SU-DHL-6 (cell line): ENCODE data around the gene CDKAL1.
"Not testable (repeated sequence)": the region's sequence is repeated elsewhere in the genome, so short reads cannot be mapped to it uniquely, and the experiment has no call there.

Experiments used
- H2AFZ ChIP-seq: fragments of 200-600 bp; sonication (generic); 2 replicates; pipeline ENCODE4 v1.6.1; 2014; ENCODE audit warnings: low read depth, mild to moderate bottlenecking, moderate library complexity, mixed read lengths, antibody characterized with exemption, low read length; ENCODE audit not compliant: severe bottlenecking
- H3F3A ChIP-seq: fragments of 200-600 bp; shearing (Covaris generic); 2 replicates; pipeline ENCODE4 v1.6.0; 2016; ENCODE audit warnings: antibody characterized with exemption, mild to moderate bottlenecking; ENCODE audit not compliant: insufficient read depth
- H3K27ac ChIP-seq: fragments of 200-600 bp; sonication (generic); 2 replicates; pipeline ENCODE4 v1.5.1; 2016; ENCODE audit warnings: low read depth, mild to moderate bottlenecking, low read length, moderate library complexity, mixed read lengths
- H3K27me3 ChIP-seq: fragments of 200-600 bp; sonication (generic), shearing (Covaris generic); 2 replicates; pipeline ENCODE4 v1.6.0; 2014; ENCODE audit warnings: mild to moderate bottlenecking, low read length
- H3K36me3 ChIP-seq: fragments of 200-600 bp; sonication (generic); 2 replicates; pipeline ENCODE4 v1.6.1; 2014; ENCODE audit warnings: mild to moderate bottlenecking, low read length, mixed read lengths
- H3K4me2 ChIP-seq: fragments of 300-600, 200-600 bp; shearing (Covaris generic), sonication (generic); 2 replicates; pipeline ENCODE4 v1.6.0; 2014; ENCODE audit warnings: low read length, low read depth, mild to moderate bottlenecking; ENCODE audit not compliant: poor library complexity, severe bottlenecking
- H3K4me3 ChIP-seq: fragments of 200-600 bp; sonication (generic); 2 replicates; pipeline ENCODE4 v1.5.1; 2014; ENCODE audit warnings: antibody characterized with exemption, low read length, mild to moderate bottlenecking, mixed read lengths; ENCODE audit not compliant: insufficient read depth, poor library complexity, severe bottlenecking
- H3K79me2 ChIP-seq: fragments of 200-600 bp; sonication (generic); 2 replicates; pipeline ENCODE4 v1.6.1; 2014; ENCODE audit warnings: mild to moderate bottlenecking, low read length, moderate library complexity; ENCODE audit not compliant: insufficient read depth
- H3K9ac ChIP-seq: fragments of 200-600 bp; sonication (generic); 2 replicates; pipeline ENCODE4 v1.7.0; 2014; ENCODE audit warnings: mild to moderate bottlenecking, low read length
- H3K9me2 ChIP-seq: fragments of 200-600 bp; sonication (generic); replicated peaks from 2 replicates; pipeline ENCODE4 v1.6.1; 2014; ENCODE audit warnings: low read length; ENCODE audit not compliant: insufficient read depth
- H3K9me3 ChIP-seq: fragments of 200-600 bp; sonication (generic); 2 replicates; pipeline ENCODE4 v1.6.1; 2014; ENCODE audit warnings: low read length, mixed read lengths; ENCODE audit not compliant: insufficient read depth
- H4K20me1 ChIP-seq: fragments of 200-600 bp; sonication (generic); 2 replicates; pipeline ENCODE4 v1.6.1; 2014; ENCODE audit warnings: low read depth, mild to moderate bottlenecking, antibody characterized with exemption, low read length, moderate library complexity, mixed read lengths
- EZH2phosphoT487 ChIP-seq: fragments of 200-600 bp; sonication (generic), shearing (Covaris generic); conservative IDR thresholded peaks from 2 replicates; pipeline ENCODE4 v1.6.1; 2018; ENCODE audit warnings: mild to moderate bottlenecking, antibody characterized with exemption, low read length, moderate library complexity, mixed read lengths
- TF ChIP-seq, protein P1 (sequence below): fragments of 200-600 bp; sonication (generic); IDR thresholded peaks from one replicate; pipeline ENCODE4 v1.5.1; 2017; ENCODE audit warnings: antibody characterized with exemption, mild to moderate bottlenecking, low read length, moderate library complexity; ENCODE audit not compliant: insufficient read depth, poor library complexity, severe bottlenecking

Gene CDKAL1

DNA sequence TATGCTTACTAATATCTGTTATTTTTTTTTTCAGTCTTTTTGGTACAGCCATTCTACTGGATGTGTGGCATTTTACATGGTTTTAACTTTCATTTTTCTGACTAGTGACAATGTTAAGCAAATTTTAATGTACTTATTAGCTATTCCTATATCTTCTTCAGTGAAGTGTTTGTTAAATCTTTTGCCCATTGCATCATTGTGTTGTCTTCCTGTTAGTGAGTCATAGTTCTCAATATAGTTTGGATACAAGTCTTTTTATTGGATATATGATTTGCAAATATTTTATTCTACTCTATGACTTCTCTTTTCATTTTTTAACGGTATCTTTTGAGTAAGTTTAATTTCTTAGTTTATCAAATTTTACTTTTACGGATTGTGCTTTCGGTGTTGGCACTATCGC is 519.4 kb downstream of the CDKAL1 start:
- Histone ChIP-seq H3K79me2 (no peaks in the 10 kb centered on the region), H3K36me3 (no peaks in the 10 kb centered on the region; the same call in 1 of the 2 replicates), H4K20me1 (no peaks in the 10 kb centered on the region), H3K27me3 (no peaks in the 10 kb centered on the region), H3K9me3 (no peaks in the 10 kb centered on the region), H3F3A (no peaks in the 10 kb centered on the region), H3K4me3 (no peak overlapping the region), H3K27ac (no peak overlapping the region), H2AFZ (no peak overlapping the region), H3K9me2 (no peaks in the 10 kb centered on the region), H3K9ac (no peak overlapping the region), H3K4me2 (no peak overlapping the region)
- TF ChIP-seq, protein P1, sequence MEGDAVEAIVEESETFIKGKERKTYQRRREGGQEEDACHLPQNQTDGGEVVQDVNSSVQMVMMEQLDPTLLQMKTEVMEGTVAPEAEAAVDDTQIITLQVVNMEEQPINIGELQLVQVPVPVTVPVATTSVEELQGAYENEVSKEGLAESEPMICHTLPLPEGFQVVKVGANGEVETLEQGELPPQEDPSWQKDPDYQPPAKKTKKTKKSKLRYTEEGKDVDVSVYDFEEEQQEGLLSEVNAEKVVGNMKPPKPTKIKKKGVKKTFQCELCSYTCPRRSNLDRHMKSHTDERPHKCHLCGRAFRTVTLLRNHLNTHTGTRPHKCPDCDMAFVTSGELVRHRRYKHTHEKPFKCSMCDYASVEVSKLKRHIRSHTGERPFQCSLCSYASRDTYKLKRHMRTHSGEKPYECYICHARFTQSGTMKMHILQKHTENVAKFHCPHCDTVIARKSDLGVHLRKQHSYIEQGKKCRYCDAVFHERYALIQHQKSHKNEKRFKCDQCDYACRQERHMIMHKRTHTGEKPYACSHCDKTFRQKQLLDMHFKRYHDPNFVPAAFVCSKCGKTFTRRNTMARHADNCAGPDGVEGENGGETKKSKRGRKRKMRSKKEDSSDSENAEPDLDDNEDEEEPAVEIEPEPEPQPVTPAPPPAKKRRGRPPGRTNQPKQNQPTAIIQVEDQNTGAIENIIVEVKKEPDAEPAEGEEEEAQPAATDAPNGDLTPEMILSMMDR = no peak
- TF ChIP-seq EZH2phosphoT487 = no peak

DNA sequence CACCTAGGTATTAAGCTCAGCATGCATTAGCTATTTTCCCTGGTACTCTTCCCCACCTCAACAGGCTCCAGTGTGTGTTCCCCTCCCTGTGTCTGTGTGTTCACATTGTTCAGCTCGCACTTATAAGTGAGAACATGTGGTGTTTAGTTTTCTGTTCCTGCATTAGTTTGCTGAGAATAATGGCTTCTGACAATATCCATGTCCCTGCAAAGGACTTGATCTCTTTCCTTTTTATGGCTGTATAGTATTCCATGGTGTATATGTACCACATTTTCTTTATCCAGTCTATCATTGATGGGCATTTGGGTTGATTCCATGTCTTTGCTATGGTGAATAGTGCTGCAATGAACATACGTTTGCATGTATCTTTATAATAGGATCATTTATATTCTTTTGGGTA is 521.2 kb downstream of the CDKAL1 start:
- not testable (repeated sequence) for H2AFZ ChIP-seq, H3F3A ChIP-seq, H3K27ac ChIP-seq

DNA sequence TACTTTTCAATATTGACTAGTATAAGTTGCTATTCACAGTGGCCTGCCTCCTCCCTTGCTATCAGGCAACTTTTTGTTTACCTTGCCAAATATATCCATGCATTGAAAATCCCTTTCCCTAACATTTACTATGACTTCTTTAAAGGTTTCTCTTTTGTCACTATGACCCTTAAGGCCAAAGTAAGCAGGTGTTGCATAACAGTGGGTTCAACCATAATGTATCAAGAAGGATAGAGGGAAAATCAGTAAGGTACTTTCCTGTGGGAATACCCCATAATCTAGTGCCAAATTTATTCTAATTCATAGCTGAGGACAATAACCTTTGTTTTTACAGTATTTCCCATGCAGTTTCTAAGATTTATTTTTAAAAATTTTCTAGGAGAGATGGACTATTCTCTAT is 527.6 kb downstream of the CDKAL1 start:
- TF ChIP-seq EZH2phosphoT487 = no peak
- peaks cover 13% of the 10 kb centered on the region; the same call in 1 of the 2 replicates for H3K9me3 ChIP-seq
- H3K27me3 ChIP-seq = no peaks in the 10 kb centered on the region
- no peak overlapping the region for H2AFZ ChIP-seq
- no peaks in the 10 kb centered on the region for H3K79me2 ChIP-seq
- no peak overlapping the region for H3K9ac ChIP-seq
- no peaks in the 10 kb centered on the region for H3K9me2 ChIP-seq
- H3F3A ChIP-seq = no peaks in the 10 kb centered on the region
- H3K4me2 ChIP-seq = no peak overlapping the region
- H4K20me1 ChIP-seq = no peaks in the 10 kb centered on the region
- peaks cover 16% of the 10 kb centered on the region for H3K36me3 ChIP-seq
- H3K4me3 ChIP-seq = no peak overlapping the region
- no peak overlapping the region for H3K27ac ChIP-seq

More for the DNA sequence above, 521.2 kb downstream of the CDKAL1 start:
- H3K27me3 ChIP-seq, H3K4me3 ChIP-seq, H3K9ac ChIP-seq, H3K36me3 ChIP-seq, H3K79me2 ChIP-seq, H4K20me1 ChIP-seq, H3K4me2 ChIP-seq, H3K9me2 ChIP-seq: not testable (repeated sequence)
- peaks cover 13% of the 10 kb centered on the region; the same call in 1 of the 2 replicates for H3K9me3 ChIP-seq

DNA sequence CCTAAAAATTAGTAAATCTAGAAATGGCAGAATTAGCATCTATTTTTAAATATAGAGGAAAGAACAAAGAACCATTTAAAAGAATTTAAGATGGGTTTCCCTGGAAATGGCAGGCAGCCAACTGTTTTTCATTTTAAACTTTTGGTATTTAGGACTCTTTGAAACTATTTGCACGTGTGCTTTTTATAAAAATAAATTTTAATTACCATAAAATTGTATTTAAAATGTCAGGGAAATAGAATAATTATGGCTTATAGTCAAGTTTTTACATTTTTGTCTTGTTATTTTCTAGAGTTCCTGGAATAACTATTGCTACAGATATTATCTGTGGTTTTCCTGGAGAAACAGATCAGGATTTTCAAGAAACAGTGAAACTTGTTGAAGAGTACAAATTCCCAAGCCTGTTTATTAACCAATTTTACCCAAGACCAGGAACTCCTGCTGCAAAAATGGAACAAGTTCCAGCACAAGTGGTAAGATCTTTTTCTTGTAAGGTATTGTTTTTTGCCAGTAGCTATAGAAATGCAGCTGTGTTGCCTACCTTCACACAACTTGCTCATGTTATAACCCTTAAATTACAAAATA is 530.6 kb downstream of the CDKAL1 start:
- TF ChIP-seq, protein P1 = no peak
- no peak for TF ChIP-seq EZH2phosphoT487
- Histone ChIP-seq H3K4me2 (no peak overlapping the region), H3K9me2 (no peaks in the 10 kb centered on the region), H3K27ac (no peak overlapping the region), H3K79me2 (no peaks in the 10 kb centered on the region), H3K9ac (no peak overlapping the region), H3K9me3 (peaks cover 5% of the 10 kb centered on the region; the same call in 1 of the 2 replicates), H3K36me3 (peaks cover 14% of the 10 kb centered on the region), H4K20me1 (no peaks in the 10 kb centered on the region), H3K27me3 (no peaks in the 10 kb centered on the region), H3F3A (no peaks in the 10 kb centered on the region), H2AFZ (no peak overlapping the region), H3K4me3 (no peak overlapping the region)
